Motor neuron (in vitro differentiated cells): ENCODE measurements around the gene TMEM156. TPM values are rescaled to one million over a fixed set of nuclear protein-coding genes. Genes with fewer than 3 reads are reported as not detected.
"Not testable (repeated sequence)": the region's sequence is repeated elsewhere in the genome, so short reads cannot be mapped to it uniquely, and the experiment has no call there.

Experiments
- ATAC-seq, 8 experiments: fragments of 200-7000 bp; cut with Tn5 transposase; replicated peaks in 6 of 8; 2 replicates each; pipeline ENCODE4 v1.8.0; 2021; ENCODE audit warnings: mild to moderate bottlenecking in 8 of 8, moderate library complexity in 8 of 8
- H3K27ac ChIP-seq, 2 donors: fragments of 250-450 bp; sonication (Bioruptor Pico); 2 replicates each; pipeline ENCODE4 v1.9.0; 2021; ENCODE audit warnings: antibody characterized with exemption in 2 of 2, mild to moderate bottlenecking in 2 of 2, moderate library complexity in 1 of 2
- H3K4me1 ChIP-seq, 2 donors: fragments of 250-450 bp; sonication (Bioruptor Pico); replicated peaks in 1 of 2; 2 replicates each; pipeline ENCODE4 v1.6.1; 2021; ENCODE audit warnings: antibody characterized with exemption in 2 of 2, mild to moderate bottlenecking in 2 of 2, moderate library complexity in 1 of 2
- H3K4me3 ChIP-seq, 5 donors: fragments of 250-450 bp; sonication (Bioruptor Pico); 2 replicates each; pipeline ENCODE4 v1.9.0; 2021; ENCODE audit warnings: antibody characterized with exemption in 5 of 5, mild to moderate bottlenecking in 5 of 5, moderate library complexity in 4 of 5
- WGBS, 10 experiments: fragments of 450-650 bp; shearing (Covaris generic); methylation state at CpG; one replicate each; pipeline ENCODE4 v1.0.0; 2022; 5-methylcytosine and 5-hydroxymethylcytosine counted together
- in situ Hi-C, 9 experiments: fragments of 400-800 bp; cut with MboI; loops; one replicate each; pipeline ENCODE4 v1.15.0; 2021; ENCODE audit warnings: low sequenced_read_pairs in 9 of 9, low pct_unique_long_range_greater_than_20kb in 2 of 9; ENCODE audit not compliant: unreplicated experiment in 9 of 9
- total RNA-seq, 8 experiments: library from RNA; unstranded; fragments of 300-600 nt; gene quantifications; 2 replicates each; pipeline versions ENCODE4 v1.2.3 to v1.2.4, GENCODE V29; 2022

Gene TMEM156
- total RNA-seq, 8 experiments from 2014 or later = 0.08 to 0.64 (median 0.27) TPM; not detected in 4

GRCh38 chr4:38982361-38983095, 49.7 kb downstream of the TMEM156 start:
- in situ Hi-C loops = no loop called here
- WGBS, 10 experiments = 23 to 100% (median 81%) methylated on average over 1 to 5 of the region's 5 CpGs
- Histone ChIP-seq H3K4me1 (peaks cover 54 to 83% of the 10 kb centered on the region in 2 donors), H3K27ac (no peak overlapping the region), H3K4me3 (no peak overlapping the region)
- no peak for ATAC-seq

GRCh38 chr4:38980903-38981676, 51.1 kb downstream of the TMEM156 start:
- Histone ChIP-seq H3K27ac (peak overlapping the region in 1 of 2 donors; percentile 19), H3K4me3 (no peak overlapping the region), H3K4me1 (peaks cover 50 to 83% of the 10 kb centered on the region in 2 donors)
- ATAC-seq = peak in 2 of 8 experiments; percentile 7 to 17
- in situ Hi-C loops = no loop called here
- 31 to 81% (median 62%) methylated on average over 3 to 7 of the region's 7 CpGs for WGBS, 10 experiments

GRCh38 chr4:38979511-38980230, 52.5 kb downstream of the TMEM156 start:
- no peak for ATAC-seq
- 41 to 81% (median 71%) methylated on average over 3 of the region's 3 CpGs; no CpG with 5 or more reads in 2 of the 10 experiments for WGBS, 10 experiments
- Histone ChIP-seq H3K4me3 (no peak overlapping the region), H3K4me1 (peaks cover 36 to 69% of the 10 kb centered on the region in 2 donors), H3K27ac (no peak overlapping the region)
- in situ Hi-C loops = no loop called here

GRCh38 chr4:38979081-38979480, 53.1 kb downstream of the TMEM156 start:
- WGBS, 10 experiments = 0 to 100% (median 71%) methylated on average over 1 to 3 of the region's 4 CpGs; no CpG with 5 or more reads in 2 of the 10 experiments
- ATAC-seq = no peak
- no peak overlapping the region for H3K4me3 ChIP-seq
- peaks cover 32 to 63% of the 10 kb centered on the region in 2 donors for H3K4me1 ChIP-seq
- in situ Hi-C loops = no loop called here
- no peak overlapping the region for H3K27ac ChIP-seq

DNA sequence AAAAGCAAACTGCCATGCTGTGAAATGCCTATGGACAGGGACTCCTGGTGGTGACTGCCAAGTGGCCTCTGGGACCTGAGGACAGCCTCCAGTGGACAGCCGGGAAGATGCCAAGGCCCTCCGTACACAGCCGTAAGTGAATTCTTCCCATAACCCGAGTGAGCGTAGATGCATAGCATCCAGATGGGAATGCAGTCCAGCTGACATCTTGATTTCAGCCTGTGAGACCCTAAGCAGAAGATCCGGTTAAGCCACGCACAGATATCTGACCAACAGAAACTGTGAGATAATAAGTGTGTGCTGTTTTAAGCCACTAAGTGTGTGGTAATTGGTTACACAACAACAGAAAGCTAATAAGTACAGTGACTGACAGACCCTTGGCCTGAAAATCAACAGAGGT, 55.9 kb downstream of the TMEM156 start:
- ATAC-seq = no peak
- H3K4me3 ChIP-seq = no peak overlapping the region
- H3K27ac ChIP-seq = no peak overlapping the region
- in situ Hi-C loops = no loop called here
- H3K4me1 ChIP-seq = peaks cover 16 to 37% of the 10 kb centered on the region in 2 donors
- 50 to 100% (median 100%) methylated on average over 1 to 6 of the region's 7 CpGs; no CpG with 5 or more reads in 1 of the 10 experiments for WGBS, 10 experiments

DNA sequence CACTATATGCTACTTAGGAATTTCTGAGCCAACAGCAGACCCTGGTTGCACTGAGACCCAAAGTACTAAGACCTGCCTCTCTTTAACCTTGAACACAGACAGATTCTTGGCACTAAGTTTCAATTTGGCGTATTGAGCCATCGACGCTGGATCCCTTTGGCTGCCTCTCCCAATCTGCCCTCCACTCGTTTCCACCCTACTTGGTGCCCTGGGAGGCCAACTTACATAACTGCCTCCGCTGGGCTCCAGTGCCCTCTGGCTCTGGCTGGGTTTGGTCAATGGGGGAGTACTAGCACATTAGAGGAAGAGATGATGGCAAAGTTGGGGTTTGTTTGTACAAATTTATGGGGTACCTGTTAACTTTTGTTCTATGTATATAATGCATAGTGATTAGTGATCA, 63.5 kb downstream of the TMEM156 start:
- ATAC-seq = no peak
- peaks cover 9 to 21% of the 10 kb centered on the region in 2 donors for H3K4me1 ChIP-seq

DNA sequence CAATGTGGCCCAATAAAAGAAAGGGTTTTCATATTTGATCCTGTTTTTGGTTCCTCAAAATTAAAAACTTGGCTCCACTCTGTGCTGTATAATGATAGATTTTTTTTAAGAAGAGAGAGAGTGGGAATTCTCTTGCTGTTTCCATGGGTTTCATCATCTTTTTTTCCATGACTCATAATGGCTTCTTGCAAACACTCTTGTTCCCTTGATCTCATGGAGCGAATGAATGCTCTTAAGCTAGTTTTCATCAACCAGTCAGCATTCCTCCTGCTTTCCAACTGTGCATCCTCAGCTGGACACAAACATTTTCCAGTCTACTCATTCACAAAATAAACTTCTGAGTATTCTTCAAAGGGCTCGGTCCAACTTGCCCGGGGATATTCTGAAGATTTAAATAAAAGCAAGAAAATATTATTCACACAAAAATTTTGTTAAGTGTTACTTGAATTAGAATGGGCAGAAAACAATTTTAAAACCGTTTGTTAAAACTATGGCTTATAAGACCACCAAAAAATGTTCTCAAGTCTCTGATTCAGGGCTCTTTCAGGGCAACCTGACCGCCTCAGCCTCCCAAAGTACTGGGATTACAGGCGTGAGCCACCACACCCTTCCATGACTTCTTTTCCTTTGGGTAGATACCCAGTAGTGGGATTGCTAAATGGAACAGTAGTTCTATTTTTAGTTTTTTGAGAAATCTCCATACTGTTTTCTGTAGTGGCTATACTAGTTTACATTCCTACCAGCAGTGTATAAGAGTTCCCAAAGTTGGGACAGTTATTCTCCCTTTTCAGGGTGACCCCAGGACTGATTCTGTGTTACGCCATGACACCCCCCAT, 64.7 kb downstream of the TMEM156 start:
- H3K4me1 ChIP-seq = peaks cover 9 to 21% of the 10 kb centered on the region in 2 donors
- WGBS, 10 experiments = 0 to 100% (median 68%) methylated on average over 1 to 7 of the region's 7 CpGs
- no peak overlapping the region for H3K4me3 ChIP-seq
- in situ Hi-C loops = no loop called here
- peak overlapping the region; percentile 78 to 86 for H3K27ac ChIP-seq
- ATAC-seq = peak in 7 of 8 experiments; percentile 66 to 97 (median 89)

More for the DNA sequence above, 63.5 kb downstream of the TMEM156 start:
- in situ Hi-C loops = no loop called here
- Histone ChIP-seq H3K27ac (no peak overlapping the region), H3K4me3 (no peak overlapping the region)
- WGBS, 10 experiments = 90 to 97% (median 93%) methylated on average over 2 to 5 of the region's 5 CpGs; no CpG with 5 or more reads in 6 of the 10 experiments

DNA sequence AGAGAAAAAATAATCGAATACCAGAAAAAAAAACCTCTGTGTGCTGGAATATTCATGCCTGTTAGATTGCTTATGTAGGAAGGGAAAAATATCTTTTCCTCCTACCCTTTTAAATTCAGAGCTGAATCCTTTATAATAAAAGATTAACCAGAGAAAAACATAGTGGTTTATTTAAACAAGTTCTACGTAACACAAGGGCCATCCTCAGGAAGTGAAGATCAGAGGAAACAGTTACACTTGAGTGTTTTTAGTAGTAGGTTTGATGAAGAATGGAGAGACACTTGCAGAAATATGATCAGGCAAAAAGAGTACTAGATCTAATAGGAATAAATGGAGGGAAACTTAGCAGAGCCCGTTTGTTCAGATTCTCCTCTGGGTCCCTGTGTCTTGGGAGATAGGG, 66.3 kb downstream of the TMEM156 start:
- in situ Hi-C loops = no loop called here
- ATAC-seq = no peak
- Histone ChIP-seq H3K27ac (no peak overlapping the region), H3K4me3 (no peak overlapping the region), H3K4me1 (peaks cover 9 to 21% of the 10 kb centered on the region in 2 donors)
- 67 to 100% (median 94%) methylated on average over 1 to 3 of the region's 3 CpGs for WGBS, 10 experiments

DNA sequence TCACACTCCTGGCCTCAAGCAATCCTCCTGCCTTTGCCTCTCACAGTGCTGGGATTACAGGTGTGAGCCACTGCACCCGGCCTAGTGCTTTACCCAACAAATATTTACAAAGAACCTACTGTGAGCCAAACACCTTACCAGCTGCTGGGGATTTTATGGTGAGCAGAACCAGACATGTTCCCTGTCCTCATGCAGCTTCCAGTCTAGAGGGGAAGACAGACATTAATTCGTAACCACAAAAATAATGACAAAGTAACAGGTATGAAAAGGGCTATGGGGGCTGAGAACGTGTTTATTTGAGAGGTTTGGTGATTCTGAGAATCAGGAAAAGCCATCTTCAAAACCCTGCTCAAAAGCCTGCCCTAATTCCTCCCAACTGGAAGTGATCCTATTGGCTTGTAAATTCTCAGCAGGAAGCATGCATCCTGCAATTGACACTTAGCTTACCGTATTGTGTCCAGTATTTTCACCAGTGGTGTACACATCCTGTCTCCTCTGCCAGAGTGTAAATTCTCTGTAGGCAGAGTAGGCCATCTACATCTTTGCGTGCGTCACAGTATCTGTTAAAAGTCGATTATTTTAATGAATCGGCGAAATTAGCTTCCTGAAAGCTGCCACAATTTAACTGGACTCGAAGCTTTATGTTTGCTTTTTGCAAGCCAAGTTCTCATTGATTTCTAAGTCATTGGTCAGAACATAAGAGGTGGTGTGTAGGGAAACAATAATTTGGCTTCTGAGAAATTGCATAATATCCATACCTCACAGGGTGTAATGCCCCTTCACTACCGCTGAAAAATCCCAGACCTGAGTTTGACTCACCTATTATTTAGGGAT, 67.0 kb downstream of the TMEM156 start:
- in situ Hi-C loops = no loop called here
- no peak for ATAC-seq
- WGBS, 10 experiments = 48 to 100% (median 82%) methylated on average over 1 to 10 of the region's 11 CpGs
- Histone ChIP-seq H3K4me1 (peaks cover 9 to 21% of the 10 kb centered on the region in 2 donors), H3K4me3 (no peak overlapping the region), H3K27ac (no peak overlapping the region)

- H3K4me3 ChIP-seq, H3K27ac ChIP-seq, ATAC-seq, in situ Hi-C loops: not testable (repeated sequence)
- H3K4me1 ChIP-seq = peaks cover 11 to 12% of the 10 kb centered on the region in 2 donors
- 72 to 100% (median 86%) methylated on average over 1 to 5 of the region's 5 CpGs; no CpG with 5 or more reads in 5 of the 10 experiments for WGBS, 10 experiments
These were observed 73.0 kb downstream of the TMEM156 start for GRCh38 chr4:38959248-38959647.

- no peak for ATAC-seq
- WGBS, 10 experiments = 67 to 100% (median 93%) methylated on average over 1 to 4 of the region's 4 CpGs; no CpG with 5 or more reads in 3 of the 10 experiments
- Histone ChIP-seq H3K4me1 (peaks cover 12 to 19% of the 10 kb centered on the region in 2 donors), H3K4me3 (no peak overlapping the region), H3K27ac (no peak overlapping the region)
- in situ Hi-C loops = no loop called here
These were observed 73.6 kb downstream of the TMEM156 start for GRCh38 chr4:38958453-38959190.
